ENCODE results near the gene SRSF5. TPM values are rescaled to one million over a fixed set of nuclear protein-coding genes. Genes with fewer than 3 reads are reported as not detected.

Gene SRSF5
- total RNA-seq, 2 experiments from 2014 or later: 1,437 to 1,479 TPM

- Mint-ChIP-seq H3K27me3 (no peaks in the 10 kb centered on the region), H3K27ac (no peak overlapping the region), H3K36me3 (ENCODE audit: low read depth) (no peaks in the 10 kb centered on the region), H3K4me3 (no peak overlapping the region), H3K4me1 (ENCODE audit: low read depth) (no peaks in the 10 kb centered on the region), H3K9me3 (no peaks in the 10 kb centered on the region)
- Histone ChIP-seq H3K27ac (ENCODE audit: low read depth in 1 of 2, low read length in 2 of 2) (no peak overlapping the region), H3K4me3 (ENCODE audit: low read length) (no peak overlapping the region), H3K4me1 (ENCODE audit: insufficient read depth, low read length) (no peaks in the 10 kb centered on the region), H3K36me3 (ENCODE audit: insufficient read depth, low read length) (no peaks in the 10 kb centered on the region), H3K27me3 (ENCODE audit: control insufficient read depth in 1 of 2, insufficient read depth in 2 of 2, low read length in 2 of 2) (no peaks in the 10 kb centered on the region), H3K9me3 (ENCODE audit: control insufficient read depth in 1 of 2, insufficient read depth in 1 of 2, low read length in 2 of 2) (peaks cover 0 to 3% of the 10 kb centered on the region in 2 experiments)
- POLR2A ChIA-PET: no interaction called here
- no peak for DNase-seq
- ATAC-seq (ENCODE audit: poor library complexity): no peak
- CTCF ChIA-PET: no interaction called here
- no peak for TF ChIP-seq CTCF (IDR thresholded peaks at IDR 0.05)
- intact Hi-C loops (cut with DNase I, micrococcal nuclease): no loop called here
Measured at GRCh38 chr14:69794791-69795190, 27.8 kb downstream of the SRSF5 start.

GRCh38 chr14:69795691-69796090, 28.7 kb downstream of the SRSF5 start:
- intact Hi-C loops (cut with DNase I, micrococcal nuclease): no loop called here
- no peak overlapping the region for H3K4me3 Mint-ChIP-seq
- H3K27ac ChIP-seq (ENCODE audit: low read depth in 1 of 2, low read length in 2 of 2): no peak overlapping the region
- H3K9me3 ChIP-seq (ENCODE audit: control insufficient read depth in 1 of 2, insufficient read depth in 1 of 2, low read length in 2 of 2): peaks cover 0 to 3% of the 10 kb centered on the region in 2 experiments
- H3K36me3 ChIP-seq (ENCODE audit: insufficient read depth, low read length): no peaks in the 10 kb centered on the region
- H3K4me1 Mint-ChIP-seq (ENCODE audit: low read depth): no peaks in the 10 kb centered on the region
- no peaks in the 10 kb centered on the region for H3K36me3 Mint-ChIP-seq (ENCODE audit: low read depth)
- no peaks in the 10 kb centered on the region for H3K27me3 Mint-ChIP-seq
- H3K27ac Mint-ChIP-seq: no peak overlapping the region
- no peak for DNase-seq
- no peaks in the 10 kb centered on the region for H3K27me3 ChIP-seq (ENCODE audit: control insufficient read depth in 1 of 2, insufficient read depth in 2 of 2, low read length in 2 of 2)
- ChIA-PET POLR2A (no interaction called here), CTCF (no interaction called here)
- H3K4me3 ChIP-seq (ENCODE audit: low read length): no peak overlapping the region
- H3K9me3 Mint-ChIP-seq: no peaks in the 10 kb centered on the region
- no peak for TF ChIP-seq CTCF (IDR thresholded peaks at IDR 0.05)
- H3K4me1 ChIP-seq (ENCODE audit: insufficient read depth, low read length): no peaks in the 10 kb centered on the region
- ATAC-seq (ENCODE audit: poor library complexity): no peak

- POLR2A ChIA-PET: no interaction called here
- Mint-ChIP-seq H3K27me3 (peaks cover 4% of the 10 kb centered on the region), H3K9me3 (no peaks in the 10 kb centered on the region), H3K4me3 (no peak within 1 kb of the TSS), H3K27ac (no peak within 1 kb of the TSS), H3K36me3 (ENCODE audit: low read depth) (no peaks in the 10 kb centered on the region), H3K4me1 (ENCODE audit: low read depth) (no peaks in the 10 kb centered on the region)
- H3K36me3 ChIP-seq (ENCODE audit: insufficient read depth, low read length): no peaks in the 10 kb centered on the region
- H3K4me1 ChIP-seq (ENCODE audit: insufficient read depth, low read length): no peaks in the 10 kb centered on the region
- DNase-seq (no peak), ATAC-seq (ENCODE audit: poor library complexity) (no peak)
- CTCF ChIA-PET: no interaction called here
- H3K27me3 ChIP-seq (ENCODE audit: control insufficient read depth in 1 of 2, insufficient read depth in 2 of 2, low read length in 2 of 2): peaks cover 0 to 2% of the 10 kb centered on the region in 2 experiments
- no peak for TF ChIP-seq CTCF (IDR thresholded peaks at IDR 0.05)
- no peak within 1 kb of the TSS for H3K4me3 ChIP-seq (ENCODE audit: low read length)
- peaks cover 0 to 3% of the 10 kb centered on the region in 2 experiments for H3K9me3 ChIP-seq (ENCODE audit: control insufficient read depth in 1 of 2, insufficient read depth in 1 of 2, low read length in 2 of 2)
- intact Hi-C loops (cut with DNase I, micrococcal nuclease): no loop called here
- no peak within 1 kb of the TSS for H3K27ac ChIP-seq (ENCODE audit: low read depth in 1 of 2, low read length in 2 of 2)
Measured at GRCh38 chr14:69796797-69797500, 30.0 kb downstream of the SRSF5 start, which contains the start of gene SLC10A1. Gene SLC10A1 (minus strand): TSS chr14:69797241. CDS start chr14:69797155, 86 bp downstream.
